HTERT RPE-1 (cell line): ENCODE results near the gene CXXC5.

Source experiments
- in situ Hi-C: fragments of 300-500 bp; cut with MboI; formaldehyde crosslinking; loops from 4 replicates; pipeline ENCODE4 v1.14.3; 2020; ENCODE audit warnings: low sequenced_read_pairs

The CXXC5 gene

DNA sequence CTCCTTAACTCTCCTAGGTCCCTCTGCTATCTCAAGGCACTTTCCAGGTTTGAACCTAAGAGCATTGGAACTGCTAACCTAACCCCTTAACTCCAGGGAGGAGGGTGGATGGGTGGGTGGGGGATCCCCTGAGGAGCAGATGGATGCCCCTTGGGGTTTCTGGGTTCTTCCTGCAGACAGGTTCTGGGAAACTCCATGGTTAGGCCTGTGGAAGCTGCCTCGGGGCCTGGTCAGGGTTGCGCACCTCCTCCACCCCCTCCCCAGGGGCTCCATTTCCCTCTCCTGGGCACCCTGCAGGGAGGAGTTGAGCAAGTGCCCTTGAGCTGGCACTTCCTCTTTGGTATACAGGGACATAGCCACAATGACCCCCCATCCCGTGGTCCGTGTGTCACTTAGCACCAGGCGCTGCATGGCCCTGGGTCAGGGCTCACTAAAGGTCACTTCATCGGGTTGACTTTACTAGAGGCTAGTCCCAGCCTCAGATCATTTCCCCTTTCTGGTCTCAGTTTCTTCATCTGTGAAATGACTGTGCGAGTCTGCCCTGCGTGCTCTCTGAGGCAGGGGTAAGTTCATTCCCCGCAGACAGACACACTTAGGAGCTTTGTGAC is 16.0 kb downstream of the CXXC5 start:
- in situ Hi-C loops, result no loop called here

DNA sequence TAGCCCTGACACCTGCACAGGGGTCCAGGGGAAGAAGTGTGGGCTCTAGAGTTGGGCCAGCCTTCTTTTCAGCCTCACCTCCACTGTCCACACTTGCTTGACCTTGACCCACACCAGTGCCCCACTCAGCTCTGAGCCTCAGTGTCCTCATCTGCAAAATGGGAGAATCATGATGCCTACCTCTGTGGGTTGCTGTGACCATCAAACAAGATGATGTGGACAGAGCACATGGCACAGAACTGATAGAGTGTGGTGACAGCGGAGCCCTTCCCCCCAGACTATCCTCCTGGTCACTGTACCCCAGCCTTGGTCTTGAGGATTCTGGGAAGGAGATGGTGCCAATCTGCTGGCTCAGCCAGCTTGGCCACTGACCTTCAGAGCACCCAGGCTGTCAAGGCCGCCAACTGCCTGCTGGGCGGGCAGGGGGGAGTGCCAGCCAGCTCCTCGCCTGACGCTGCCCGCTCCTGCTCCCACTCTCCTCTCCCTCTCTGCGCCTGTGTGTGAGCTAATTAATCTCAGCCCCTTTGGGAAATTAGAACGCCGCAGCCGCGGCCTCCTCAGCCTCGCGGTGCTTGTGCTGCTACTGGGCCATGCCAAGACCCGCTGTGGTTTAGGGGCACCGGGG is 16.7 kb downstream of the CXXC5 start:
- in situ Hi-C loops, result no loop called here

DNA sequence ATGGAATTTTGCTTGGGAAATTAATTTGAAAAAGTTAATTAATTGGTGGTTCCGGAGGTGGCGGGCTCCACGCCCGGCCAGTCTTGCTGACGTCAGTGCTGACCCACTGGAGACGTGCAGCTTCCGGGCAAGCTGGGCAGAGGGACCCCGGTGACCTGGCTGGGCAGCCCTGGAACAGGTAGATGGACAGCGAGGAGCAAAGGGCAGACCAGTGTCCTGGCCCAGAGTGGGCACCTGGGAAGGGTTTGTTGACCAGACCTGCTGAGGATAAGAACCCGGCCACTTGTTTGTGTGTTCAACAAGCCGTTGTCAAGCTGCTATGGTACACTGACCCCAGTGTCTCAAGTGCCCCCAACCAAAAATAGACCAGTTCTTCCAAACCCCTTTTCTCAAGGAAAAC is 17.5 kb downstream of the CXXC5 start:
- in situ Hi-C loops, result no loop called here

DNA sequence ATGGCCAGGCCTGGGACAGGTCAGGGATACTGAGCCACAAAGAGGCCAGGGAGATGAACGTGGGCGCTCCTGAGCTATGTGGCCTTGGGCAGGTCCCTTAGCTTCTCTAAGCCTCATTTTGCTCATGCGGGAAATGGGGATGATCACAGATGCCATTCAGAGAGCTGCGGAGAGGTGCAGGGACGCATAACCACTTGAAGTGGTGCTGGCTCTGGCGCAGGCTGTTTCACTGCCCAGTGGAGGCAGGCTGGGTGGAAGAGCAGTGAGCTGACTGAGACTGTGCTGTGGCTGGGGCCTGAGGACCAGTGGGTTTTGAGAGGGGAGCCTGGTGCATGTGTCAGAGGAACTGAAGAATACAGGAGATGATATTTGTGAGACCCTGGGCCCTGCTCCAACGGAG is 18.4 kb downstream of the CXXC5 start:
- in situ Hi-C loops, result no loop called here

DNA sequence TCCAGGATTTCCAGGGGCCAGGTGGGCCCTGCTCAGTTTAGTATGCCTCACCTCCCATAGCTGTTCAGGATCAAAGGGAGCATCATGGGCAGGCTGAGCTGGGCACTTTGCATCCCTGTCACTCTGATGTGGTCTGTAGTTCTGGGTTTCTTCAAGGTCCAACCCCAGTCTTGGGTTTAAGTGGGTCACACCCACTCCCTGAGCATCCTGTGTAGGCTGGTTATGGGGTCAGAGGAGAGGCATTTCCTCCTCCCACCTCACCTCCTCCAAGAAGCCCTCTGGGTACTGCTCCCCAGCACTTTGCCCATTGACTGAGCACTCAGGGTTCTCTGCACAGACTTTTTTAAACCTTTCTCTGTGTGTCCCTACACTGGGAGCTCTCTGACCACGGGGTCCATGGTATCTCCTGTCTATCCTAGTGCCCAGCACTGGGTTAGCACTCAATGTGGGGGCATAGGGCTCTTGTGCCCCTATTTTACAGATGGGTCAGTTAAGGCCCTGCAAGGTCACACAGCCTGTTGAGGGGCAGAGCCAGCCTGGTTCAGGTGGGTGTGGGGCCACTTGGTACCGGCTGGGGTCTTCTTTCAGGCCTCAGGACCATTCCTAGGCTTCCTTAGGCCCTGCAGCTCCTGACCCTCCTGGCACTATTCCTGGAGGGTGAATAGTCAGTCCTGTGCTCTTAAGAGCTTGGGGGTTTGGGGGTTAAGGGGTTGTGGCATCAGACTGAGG is 19.0 kb downstream of the CXXC5 start:
- in situ Hi-C loops, result no loop called here

DNA sequence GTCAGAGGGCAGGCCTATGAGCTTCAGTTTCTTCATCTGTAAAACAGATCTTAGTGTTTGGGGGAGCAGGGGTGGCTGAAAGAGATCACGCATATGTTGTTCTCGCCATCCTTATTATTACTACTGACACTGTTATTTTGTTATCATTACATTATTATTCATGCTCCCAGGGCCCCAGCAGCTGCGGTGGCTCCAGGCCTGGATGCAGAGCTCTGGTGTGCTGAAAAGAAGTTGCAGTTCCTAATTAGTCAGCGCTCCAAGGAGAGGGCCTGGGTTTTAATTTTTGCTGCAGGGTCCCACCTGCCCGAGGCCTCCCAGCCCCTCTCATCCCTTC is 19.5 kb downstream of the CXXC5 start:
- in situ Hi-C loops, result no loop called here

DNA sequence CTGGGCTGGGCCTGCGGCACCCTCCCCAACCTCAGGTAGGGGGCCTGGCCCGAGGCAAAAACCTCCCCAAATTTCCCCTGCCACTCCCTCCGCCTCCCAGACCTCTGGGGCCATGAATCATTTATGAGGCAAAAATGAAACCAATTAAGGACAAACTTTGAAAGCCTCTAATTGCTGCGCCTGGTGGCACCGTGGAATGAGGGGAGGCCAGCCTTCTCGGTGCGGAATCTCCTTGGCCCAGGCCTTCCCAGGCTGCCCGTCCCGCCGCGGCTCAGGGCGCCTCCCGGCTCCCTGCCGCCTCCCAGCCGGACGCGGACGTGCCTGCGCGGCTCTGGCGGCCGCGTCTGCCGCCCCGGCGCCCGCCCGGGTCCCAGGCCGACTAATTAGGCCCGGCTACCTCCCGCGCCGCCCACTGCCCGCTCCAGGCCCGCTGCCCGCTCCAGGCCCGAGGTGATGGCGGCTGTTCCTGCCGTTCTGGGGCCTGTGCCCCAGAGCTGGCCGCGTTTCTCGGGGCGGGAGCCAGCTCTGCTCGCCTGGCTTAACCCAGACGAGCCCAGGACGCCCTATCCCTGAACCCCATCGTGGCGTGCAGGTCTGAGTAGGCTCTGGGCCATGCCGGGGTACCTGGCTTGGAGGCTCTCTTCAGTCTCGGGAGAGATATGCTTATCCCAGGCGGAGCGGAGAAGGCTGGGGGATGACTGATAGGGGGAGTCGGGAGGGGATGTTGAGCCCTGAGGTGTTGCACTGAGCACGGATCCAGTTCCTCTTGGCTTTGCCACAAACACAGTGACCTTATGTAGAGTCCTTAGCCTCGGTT is 20.1 kb downstream of the CXXC5 start:
- in situ Hi-C loops, result no loop called here

DNA sequence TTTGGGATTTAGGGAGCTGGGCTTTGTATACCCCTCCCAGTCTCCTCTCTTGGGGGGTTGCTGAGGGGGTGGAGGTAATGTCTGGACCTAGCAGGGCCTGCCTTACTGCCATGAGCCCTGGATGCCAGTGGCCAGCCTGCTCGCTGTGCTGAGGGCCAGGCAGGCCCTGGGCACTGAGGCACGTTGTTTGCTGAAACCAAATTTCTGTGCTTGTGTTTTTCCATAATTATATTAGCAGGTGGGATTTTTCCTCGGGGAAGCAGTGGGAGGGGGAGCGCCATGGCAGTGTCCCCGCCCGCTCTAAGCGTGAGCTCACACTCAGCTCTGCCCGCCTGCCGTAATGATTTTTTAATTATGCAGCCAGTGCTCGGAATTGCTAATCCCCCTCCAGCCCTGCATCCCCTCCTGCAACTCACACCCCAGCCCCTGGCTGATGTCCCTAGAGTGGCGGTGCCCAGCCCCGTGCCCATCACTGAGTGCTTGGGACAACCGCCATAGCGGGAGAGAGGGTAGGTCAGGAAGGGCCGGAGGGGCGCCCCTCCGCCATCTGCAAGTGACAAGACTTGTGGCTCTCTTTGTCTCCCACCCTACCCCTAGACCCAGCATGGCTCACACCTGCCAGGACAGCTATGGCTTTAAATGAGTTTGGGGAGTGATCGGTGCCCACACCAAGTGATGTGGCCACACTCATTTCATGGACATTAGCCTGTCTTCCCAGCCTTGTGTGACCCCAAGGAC is 20.9 kb downstream of the CXXC5 start:
- in situ Hi-C loops, result no loop called here

DNA sequence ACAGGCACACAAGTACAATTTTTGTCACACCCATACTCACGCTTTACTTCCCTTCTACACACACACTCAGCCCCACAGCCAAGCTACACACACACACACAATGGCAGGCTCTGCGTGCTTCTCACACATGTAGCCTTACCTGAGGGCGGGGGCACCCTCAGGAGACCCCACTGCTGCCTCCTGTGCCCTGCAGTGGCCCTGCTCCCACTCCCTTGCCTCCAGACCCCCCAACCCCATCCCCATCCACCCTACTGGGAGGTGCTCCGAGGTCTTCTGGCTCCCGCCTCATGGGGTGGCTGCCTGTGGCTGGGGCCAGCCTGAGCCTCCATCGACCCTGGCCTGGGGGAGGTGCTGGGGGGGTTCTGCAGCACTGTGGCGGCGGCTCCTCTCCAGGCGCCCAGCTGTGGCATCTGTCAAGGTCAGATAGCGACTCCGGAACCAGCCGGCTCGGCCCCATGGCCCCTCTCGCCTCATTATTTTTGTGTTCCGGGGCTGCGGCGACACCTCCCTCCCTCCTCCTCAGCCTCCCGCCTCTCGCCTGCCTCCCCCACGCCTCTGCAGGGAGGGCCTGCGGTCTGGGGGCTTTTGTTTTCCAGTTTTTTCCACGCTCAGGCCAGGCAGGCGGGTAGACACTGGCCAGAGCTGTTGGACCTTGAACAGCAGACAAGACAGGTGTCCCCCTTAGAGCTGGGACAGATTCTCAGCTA is 21.7 kb downstream of the CXXC5 start:
- in situ Hi-C loops, result no loop called here

DNA sequence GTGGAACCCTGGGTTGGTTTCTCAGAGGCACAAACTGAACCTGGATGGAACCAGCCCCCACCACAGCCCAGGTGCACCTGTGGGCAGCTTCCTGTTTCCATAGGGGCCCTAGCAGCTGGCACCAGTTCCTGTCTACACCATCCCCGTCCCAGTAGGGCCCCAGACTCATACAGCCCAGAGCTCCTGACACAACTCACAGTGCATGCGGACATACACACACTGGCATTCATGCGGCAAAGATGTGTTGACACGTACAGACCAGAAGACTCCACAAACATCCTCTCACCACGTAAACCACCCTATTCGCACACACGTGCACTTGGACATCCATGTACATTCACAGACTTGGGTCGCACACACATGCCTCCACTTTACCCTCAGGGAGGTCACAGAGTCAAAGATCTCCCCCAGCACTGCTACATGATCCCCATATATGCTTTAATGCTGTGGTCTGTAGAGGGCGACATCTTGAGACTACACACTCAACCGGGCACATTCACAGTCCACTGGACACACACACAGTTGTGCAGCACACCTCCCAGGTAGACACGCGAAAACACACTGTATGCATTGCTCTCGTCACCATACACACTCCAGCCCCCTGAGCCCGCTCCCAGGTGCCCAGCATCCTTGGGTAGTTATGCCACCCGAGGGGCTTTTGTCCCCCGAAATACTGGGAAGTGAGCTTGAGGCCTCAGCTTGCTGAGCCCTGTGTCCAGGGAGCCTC is 22.4 kb downstream of the CXXC5 start:
- in situ Hi-C loops, result no loop called here

DNA sequence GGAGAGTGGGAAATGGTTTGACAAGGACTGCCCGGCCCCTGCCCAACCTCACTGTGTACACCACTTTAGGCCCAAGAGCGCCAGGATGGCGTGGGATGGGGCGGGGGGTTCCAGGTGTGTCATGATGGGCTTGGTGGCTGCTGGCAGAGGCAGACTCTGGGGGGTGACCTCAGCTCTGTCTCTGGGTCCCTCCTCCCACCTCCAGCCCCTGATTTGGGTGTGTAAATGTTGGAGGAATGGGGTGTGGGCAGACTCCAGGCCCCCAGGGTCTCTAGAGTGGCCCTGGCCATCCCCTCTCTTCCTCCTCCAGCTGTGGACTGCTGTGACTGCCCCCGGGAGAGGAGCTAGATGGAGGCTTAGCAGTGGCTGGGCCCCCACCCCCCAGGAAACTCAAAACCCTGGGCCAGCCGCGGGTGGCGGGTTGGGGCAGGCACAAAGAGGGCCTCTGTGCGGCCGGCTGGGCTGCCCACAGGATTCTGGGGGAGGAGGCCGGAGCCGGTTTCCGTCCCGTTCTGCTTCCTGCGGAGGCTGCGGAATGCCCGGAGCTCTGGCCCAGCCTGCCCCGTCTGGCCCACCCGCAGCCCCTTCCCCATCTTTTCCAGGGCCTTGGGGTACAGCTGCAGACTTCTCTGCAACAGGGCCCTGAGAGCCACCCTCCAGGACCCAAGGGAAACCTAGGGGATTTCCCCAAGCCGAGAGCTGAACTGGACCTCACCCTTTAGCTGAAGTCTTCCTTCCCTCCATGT is 23.1 kb downstream of the CXXC5 start:
- in situ Hi-C loops, result no loop called here

DNA sequence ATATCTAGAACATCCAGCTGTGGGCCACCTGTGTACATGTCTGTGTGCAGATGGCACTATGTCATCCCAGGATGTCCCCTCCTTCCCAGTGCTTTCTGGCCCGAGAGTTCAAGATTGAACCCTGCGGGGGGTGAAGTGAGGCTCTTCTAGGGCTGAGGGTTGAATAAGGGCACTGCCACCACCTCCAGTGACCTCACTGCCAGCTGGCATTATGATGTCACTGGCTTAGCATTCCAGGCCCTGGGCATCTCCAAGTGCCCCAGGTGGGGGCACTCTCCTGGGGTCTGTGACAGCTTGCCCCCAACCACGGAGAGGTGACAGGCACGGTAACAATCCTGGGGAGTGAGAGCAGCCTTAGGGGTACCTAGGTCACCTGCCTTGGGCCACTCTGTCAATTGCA is 27.1 kb downstream of the CXXC5 start:
- in situ Hi-C loops, result no loop called here

DNA sequence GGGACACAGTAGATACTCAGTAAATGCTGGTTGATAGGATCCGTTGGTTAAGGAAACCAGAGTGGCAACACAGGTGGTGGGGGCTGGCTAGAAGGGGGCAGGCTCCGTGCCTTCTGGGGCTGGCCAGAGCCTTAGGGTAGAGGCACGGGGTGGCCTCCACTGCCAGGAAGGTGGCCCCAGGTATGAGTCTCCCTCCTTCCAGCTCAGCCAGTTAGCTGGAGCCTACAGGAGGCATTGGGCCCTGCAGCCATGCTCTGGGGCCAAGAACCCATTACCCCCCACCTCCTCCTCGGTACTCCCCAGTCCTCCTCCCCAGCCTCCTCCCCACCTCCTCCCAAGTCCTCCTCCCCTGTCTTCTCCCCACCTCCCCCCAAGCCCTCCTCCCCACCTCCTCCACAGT is 27.7 kb downstream of the CXXC5 start:
- in situ Hi-C loops, result no loop called here

DNA sequence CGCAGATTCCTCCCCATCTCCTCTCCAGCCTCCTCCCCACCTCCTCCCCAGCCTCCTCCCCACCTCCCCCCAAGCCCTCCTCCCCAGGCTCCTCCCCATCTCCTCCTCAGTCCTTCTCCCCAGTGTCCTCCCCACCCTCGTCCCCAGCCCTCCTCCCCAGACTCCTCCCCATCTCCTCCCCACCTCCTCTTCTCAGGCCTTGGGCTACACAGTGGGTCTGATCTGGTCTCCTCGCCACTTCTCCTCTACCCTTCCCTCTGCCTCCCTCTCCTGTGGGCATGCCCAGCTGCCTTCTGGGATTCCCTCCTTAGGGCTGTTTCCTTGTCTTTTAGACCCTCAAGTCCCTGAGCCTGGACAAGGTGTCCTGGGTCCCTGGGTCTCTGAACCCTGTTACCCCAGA is 28.3 kb downstream of the CXXC5 start:
- in situ Hi-C loops, result no loop called here

DNA sequence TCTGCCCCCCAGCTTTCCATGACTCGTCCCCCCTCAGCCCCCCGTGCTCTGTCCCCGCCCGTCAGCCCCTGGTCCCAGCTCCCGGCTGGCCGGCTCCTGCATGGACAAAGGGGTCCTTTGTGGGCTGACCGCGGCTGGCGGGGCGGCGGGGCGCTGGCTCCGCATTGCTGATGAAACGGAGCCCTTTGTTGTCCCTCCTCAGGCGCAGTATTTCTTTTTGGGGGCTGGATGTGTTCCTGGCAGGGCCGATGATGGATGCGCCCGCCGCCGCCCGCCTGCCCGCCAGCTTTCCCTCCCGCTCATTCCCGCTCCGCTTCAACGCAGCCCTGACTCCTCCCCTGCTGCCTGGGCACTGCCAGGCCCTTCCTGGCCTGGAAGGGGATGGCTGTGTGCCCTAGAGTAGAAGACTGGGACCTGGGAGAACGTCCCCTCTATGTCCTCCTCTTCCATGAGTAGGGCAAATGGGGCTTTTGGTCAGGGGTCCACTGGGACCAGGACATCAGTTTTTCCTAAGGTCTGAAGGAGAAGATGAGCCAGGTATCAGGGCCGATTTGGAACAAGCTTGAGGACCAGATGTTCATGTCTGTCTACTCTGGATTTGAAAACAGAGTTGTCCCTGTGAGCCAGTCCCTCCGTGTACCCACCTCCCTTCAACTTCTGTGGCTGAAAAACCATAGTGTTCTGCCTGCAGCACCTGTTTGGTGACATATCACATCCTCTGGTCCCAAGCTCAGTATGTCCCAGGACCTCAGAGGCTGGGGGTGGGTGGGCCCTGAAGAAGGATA is 29.0 kb downstream of the CXXC5 start:
- in situ Hi-C loops, result no loop called here

DNA sequence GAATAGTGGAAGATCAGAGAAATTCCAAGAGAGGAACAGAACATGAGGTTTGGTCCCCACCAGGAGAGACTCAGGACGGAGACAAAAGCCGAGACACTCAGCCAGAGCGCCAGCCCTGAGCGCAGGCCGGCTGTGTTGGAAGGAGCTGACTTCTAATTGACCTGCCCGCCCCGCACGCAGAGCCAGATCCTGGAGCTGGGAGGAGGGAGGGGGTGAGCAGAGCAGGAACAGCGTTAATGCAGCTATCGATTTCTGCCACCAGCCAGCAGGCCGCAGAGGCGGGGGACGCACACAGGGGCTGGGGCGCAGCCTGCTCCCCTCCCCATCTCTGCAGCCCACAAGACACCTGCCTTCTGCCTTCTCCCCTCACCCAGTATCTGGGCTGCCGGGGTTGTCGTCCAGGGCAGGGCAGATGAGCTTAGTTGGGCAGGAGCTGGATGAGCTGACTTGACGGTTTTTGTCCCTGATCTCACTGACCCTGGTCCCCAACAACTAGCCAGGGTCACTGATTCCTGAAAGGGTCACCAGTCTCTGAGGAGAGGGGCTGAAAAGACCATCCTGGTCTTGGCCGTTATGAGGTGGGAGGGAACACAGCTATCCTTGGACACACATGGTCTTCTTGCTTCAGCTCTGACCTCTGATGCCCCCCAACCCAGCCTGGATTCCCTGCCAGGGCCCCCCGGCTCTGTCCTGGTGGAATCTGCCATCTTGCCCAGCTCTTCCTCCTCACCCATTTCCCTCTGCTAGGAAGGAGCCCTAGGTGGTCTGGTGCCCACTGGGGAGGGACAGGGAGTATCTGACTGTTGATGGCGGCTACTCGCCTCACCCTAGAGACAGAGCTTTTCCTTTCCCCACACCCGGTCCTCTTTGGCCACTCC is 29.8 kb downstream of the CXXC5 start:
- in situ Hi-C loops, result no loop called here
